DOHH2 (cell line): ENCODE data around the gene GAPT.

Source experiments
- H3F3A ChIP-seq: fragments of 200-600 bp; sonication (generic), shearing (Covaris generic); 2 replicates; pipeline ENCODE4 v1.6.0; 2016; ENCODE audit warnings: antibody characterized with exemption, mild to moderate bottlenecking; ENCODE audit not compliant: control insufficient read depth, insufficient read depth
- H3K27ac ChIP-seq: fragments of 200-600 bp; sonication (generic); 2 replicates; pipeline ENCODE4 v1.5.1; 2014; ENCODE audit warnings: low read depth, mild to moderate bottlenecking, low read length, moderate library complexity
- H3K27me3 ChIP-seq: fragments of 200-600 bp; sonication (generic); 2 replicates; pipeline ENCODE4 v1.6.1; 2014; ENCODE audit warnings: mild to moderate bottlenecking, low read length, mixed read lengths; ENCODE audit not compliant: control insufficient read depth
- H3K36me3 ChIP-seq: fragments of 200-600 bp; sonication (generic); 2 replicates; pipeline ENCODE4 v1.6.1; 2014; ENCODE audit warnings: mild to moderate bottlenecking, low read length, moderate library complexity, mixed read lengths; ENCODE audit not compliant: control insufficient read depth
- H3K4me1 ChIP-seq: fragments of 200-600 bp; sonication (generic); 2 replicates; pipeline ENCODE4 v1.6.1; 2014; ENCODE audit warnings: mild to moderate bottlenecking, low read length, mixed read lengths; ENCODE audit not compliant: control insufficient read depth
- H3K4me2 ChIP-seq: fragments of 200-600 bp; sonication (generic); 2 replicates; pipeline ENCODE4 v1.6.0; 2014; ENCODE audit warnings: mild to moderate bottlenecking, low read length, moderate library complexity
- H3K4me3 ChIP-seq: fragments of 200-600 bp; sonication (generic); 2 replicates; pipeline ENCODE4 v1.5.1; 2014; ENCODE audit warnings: mild to moderate bottlenecking, low read length, mixed read lengths
- H3K79me2 ChIP-seq: fragments of 200-600 bp; sonication (generic); 2 replicates; pipeline ENCODE4 v1.6.1; 2014; ENCODE audit warnings: mild to moderate bottlenecking, low read length, mixed read lengths; ENCODE audit not compliant: control insufficient read depth
- H3K9me2 ChIP-seq: fragments of 200-600 bp; sonication (generic); replicated peaks from 2 replicates; pipeline ENCODE4 v1.6.1; 2014; ENCODE audit warnings: mild to moderate bottlenecking, low read length, mixed read lengths; ENCODE audit not compliant: control insufficient read depth
- H3K9me3 ChIP-seq: fragments of 200-600 bp; sonication (generic); 2 replicates; pipeline ENCODE4 v1.6.1; 2014; ENCODE audit warnings: antibody characterized with exemption, low read length, mixed read lengths; ENCODE audit not compliant: control insufficient read depth, insufficient read depth
- H4K20me1 ChIP-seq: fragments of 200-600 bp; sonication (generic); 2 replicates; pipeline ENCODE4 v1.6.0; 2014; ENCODE audit warnings: low read depth, mild to moderate bottlenecking, antibody characterized with exemption, low read length, moderate library complexity; ENCODE audit not compliant: control insufficient read depth, insufficient read depth
- CTCF ChIP-seq: fragments of 200-600 bp; sonication (generic); IDR thresholded peaks from one replicate; pipeline ENCODE4 v1.5.1; 2014; ENCODE audit warnings: antibody characterized with exemption, mild to moderate bottlenecking, low read depth, low read length; ENCODE audit not compliant: poor library complexity, severe bottlenecking
- EZH2phosphoT487 ChIP-seq: fragments of 200-600 bp; sonication (generic); IDR thresholded peaks from 2 replicates; pipeline ENCODE4 v1.6.1; 2017; ENCODE audit warnings: borderline replicate concordance, mild to moderate bottlenecking, antibody characterized with exemption, low read length, moderate library complexity, mixed read lengths

The GAPT gene

GRCh38 chr5:58499941-58500340 lies 8.7 kb downstream of the GAPT start:
- Histone ChIP-seq H3K4me2 (peak overlapping the region; percentile 55), H3K36me3 (peaks cover 10% of the 10 kb centered on the region), H3K4me1 (peaks cover 27% of the 10 kb centered on the region), H3K9me2 (no peaks in the 10 kb centered on the region; the same call in 1 of the 2 replicates), H3K27me3 (peaks cover 7% of the 10 kb centered on the region), H3F3A (no peaks in the 10 kb centered on the region), H4K20me1 (no peaks in the 10 kb centered on the region), H3K79me2 (no peaks in the 10 kb centered on the region), H3K4me3 (peak overlapping the region; percentile 45), H3K27ac (peak overlapping the region; percentile 36; the same call in 1 of the 2 replicates), H3K9me3 (no peaks in the 10 kb centered on the region)
- TF ChIP-seq CTCF (no peak), EZH2phosphoT487 (no peak)

- no peak overlapping the region for H3K4me3 ChIP-seq
- no peaks in the 10 kb centered on the region for H4K20me1 ChIP-seq
- peaks cover 46% of the 10 kb centered on the region for H3K4me1 ChIP-seq
- H3K36me3 ChIP-seq = no peaks in the 10 kb centered on the region
- no peaks in the 10 kb centered on the region; the same call in 1 of the 2 replicates for H3K9me2 ChIP-seq
- TF ChIP-seq EZH2phosphoT487 (no peak), CTCF (no peak)
- no peak overlapping the region for H3K4me2 ChIP-seq
- H3K27me3 ChIP-seq = peaks cover 11% of the 10 kb centered on the region
- H3K9me3 ChIP-seq = no peaks in the 10 kb centered on the region
- no peaks in the 10 kb centered on the region for H3K79me2 ChIP-seq
- peaks cover 5% of the 10 kb centered on the region; the same call in 1 of the 2 replicates for H3F3A ChIP-seq
- H3K27ac ChIP-seq = no peak overlapping the region
Measured at GRCh38 chr5:58501778-58502417, 10.7 kb downstream of the GAPT start.

- no peak for TF ChIP-seq CTCF
- TF ChIP-seq EZH2phosphoT487 = no peak
- peaks cover 5% of the 10 kb centered on the region; the same call in 1 of the 2 replicates for H3F3A ChIP-seq
- H3K9me3 ChIP-seq = no peaks in the 10 kb centered on the region
- H3K36me3 ChIP-seq = no peaks in the 10 kb centered on the region
- H3K27ac ChIP-seq = no peak overlapping the region
- H3K4me3 ChIP-seq = no peak overlapping the region
- H3K4me1 ChIP-seq = peaks cover 45% of the 10 kb centered on the region
- peaks cover 23% of the 10 kb centered on the region for H3K27me3 ChIP-seq
- H3K9me2 ChIP-seq = no peaks in the 10 kb centered on the region; the same call in 1 of the 2 replicates
- H3K4me2 ChIP-seq = no peak overlapping the region
- no peaks in the 10 kb centered on the region for H4K20me1 ChIP-seq
- H3K79me2 ChIP-seq = no peaks in the 10 kb centered on the region
Measured at GRCh38 chr5:58503390-58504046, 12.3 kb downstream of the GAPT start.
